ENCODE results near the gene CCL5. TPM values are rescaled to one million over a fixed set of nuclear protein-coding genes. Genes with fewer than 3 reads are reported as not detected.

The CCL5 gene
- total RNA-seq, 2 donors from 2014 or later = 0.66 to 4.9 TPM

GRCh38 chr17:35906191-35906925 lies 26.2 kb upstream of the CCL5 start:
- H3K27ac ChIP-seq = no peak overlapping the region
- DNase-seq (no peak), ATAC-seq (no peak)
- H3K27me3 ChIP-seq = no peaks in the 10 kb centered on the region
- TF ChIP-seq CTCF (IDR thresholded peaks at IDR 0.05) (no peak), POLR2A (IDR thresholded peaks at IDR 0.05) (no peak)
- H3K9me3 ChIP-seq = no peaks in the 10 kb centered on the region
- no peaks in the 10 kb centered on the region for H3K36me3 ChIP-seq (replicated peaks in 1 of 2; ENCODE audit: insufficient read depth in 1 of 2, low read depth in 2 of 2)
- no peak overlapping the region for H3K4me3 ChIP-seq
- intact Hi-C loops (cut with DNase I) = no loop called here
- no peaks in the 10 kb centered on the region for H3K4me1 ChIP-seq
- WGBS, 2 donors = 80 to 86% methylated on average over 5 of the region's 5 CpGs

- DNase-seq (no peak), ATAC-seq (no peak)
- TF ChIP-seq POLR2A (IDR thresholded peaks at IDR 0.05) (no peak), CTCF (IDR thresholded peaks at IDR 0.05) (no peak)
- intact Hi-C loops (cut with DNase I) = no loop called here
- Histone ChIP-seq H3K4me3 (no peak overlapping the region), H3K9me3 (no peaks in the 10 kb centered on the region), H3K36me3 (replicated peaks in 1 of 2; ENCODE audit: insufficient read depth in 1 of 2, low read depth in 2 of 2) (no peaks in the 10 kb centered on the region), H3K4me1 (no peaks in the 10 kb centered on the region), H3K27ac (no peak overlapping the region), H3K27me3 (no peaks in the 10 kb centered on the region)
- 84 to 90% methylated on average over 5 of the region's 5 CpGs for WGBS, 2 donors
Observed at GRCh38 chr17:35903451-35903850, 23.3 kb upstream of the CCL5 start.

GRCh38 chr17:35901631-35902175 lies 21.5 kb upstream of the CCL5 start:
- no peak overlapping the region for H3K27ac ChIP-seq
- no peaks in the 10 kb centered on the region for H3K27me3 ChIP-seq
- ATAC-seq (no peak), DNase-seq (no peak)
- no peak overlapping the region for H3K4me3 ChIP-seq
- intact Hi-C loops (cut with DNase I) = no loop called here
- H3K9me3 ChIP-seq = no peaks in the 10 kb centered on the region
- TF ChIP-seq CTCF (IDR thresholded peaks at IDR 0.05) = no peak
- TF ChIP-seq POLR2A (IDR thresholded peaks at IDR 0.05) = no peak
- 83% methylated on average over 9 of the region's 9 CpGs for WGBS, 2 donors
- no peaks in the 10 kb centered on the region for H3K36me3 ChIP-seq (replicated peaks in 1 of 2; ENCODE audit: insufficient read depth in 1 of 2, low read depth in 2 of 2)
- H3K4me1 ChIP-seq = no peaks in the 10 kb centered on the region

GRCh38 chr17:35900708-35901480 lies 20.7 kb upstream of the CCL5 start:
- no peaks in the 10 kb centered on the region for H3K9me3 ChIP-seq
- 56 to 61% methylated on average over 11 of the region's 11 CpGs for WGBS, 2 donors
- DNase-seq = no peak
- no peaks in the 10 kb centered on the region for H3K36me3 ChIP-seq (replicated peaks in 1 of 2; ENCODE audit: insufficient read depth in 1 of 2, low read depth in 2 of 2)
- ATAC-seq = no peak
- no peak overlapping the region for H3K4me3 ChIP-seq
- TF ChIP-seq POLR2A (IDR thresholded peaks at IDR 0.05) = no peak
- TF ChIP-seq CTCF (IDR thresholded peaks at IDR 0.05) = no peak
- H3K27ac ChIP-seq = no peak overlapping the region
- no peaks in the 10 kb centered on the region for H3K4me1 ChIP-seq
- H3K27me3 ChIP-seq = no peaks in the 10 kb centered on the region
- intact Hi-C loops (cut with DNase I) = no loop called here
